SK-N-SH (cell line): Measurements from ENCODE around the gene CALCOCO2. TPM values are rescaled to one million over a fixed set of nuclear protein-coding genes. Genes with fewer than 3 reads are reported as not detected.

Experiments used
- polyA plus RNA-seq, 3 experiments: library from polyadenylated mRNA; depleted of rRNA; stranded (reverse); fragments of >200 nt; gene quantifications; 2 replicates each; pipeline ENCODE4 v1.2.3, GENCODE V29; 2012
- small RNA-seq, 7 experiments: library from RNA; depleted of rRNA; stranded (forward); fragments of <200 nt; gene quantifications; one replicate each; pipeline ENCODE3, GENCODE V24; 2012

CALCOCO2 gene
- polyA plus RNA-seq, 1 of the 3 experiments (the other 2 are of a cell fraction) = 49.9 TPM

Small RNAs within 50 kb of the gene (small RNA-seq; reads per million reads assigned to genes)
- gene AC068531.1 = 0 to 0.21 (median 0) reads per million in 7 experiments
- gene RF00263 = 0 reads per million in 7 experiments

Other genes starting within 250 kb of the CALCOCO2 start
- gene HOXB3, start 240.8 kb upstream of the CALCOCO2 start, polyA plus RNA-seq (2012; rRNA removed) = 0.10 and 0.46 TPM in 2 replicates
- gene HOXB5, start 237.3 kb upstream of the CALCOCO2 start, polyA plus RNA-seq (2012; rRNA removed) = not detected in 2 replicates
- not detected in 2 replicates for gene HOXB6, start 226.0 kb upstream of the CALCOCO2 start, polyA plus RNA-seq (2012; rRNA removed)
- gene HOXB7, start 220.0 kb upstream of the CALCOCO2 start, polyA plus RNA-seq (2012; rRNA removed) = not detected in 2 replicates
- gene HOXB8, start 215.7 kb upstream of the CALCOCO2 start, polyA plus RNA-seq (2012; rRNA removed) = not detected in 2 replicates
- not detected in 2 replicates for gene HOXB9, start 204.7 kb upstream of the CALCOCO2 start, polyA plus RNA-seq (2012; rRNA removed)
- gene PRAC1, start 108.5 kb upstream of the CALCOCO2 start, polyA plus RNA-seq (2012; rRNA removed) = not detected in 2 replicates
- gene PRAC2, start 107.8 kb upstream of the CALCOCO2 start, polyA plus RNA-seq (2012; rRNA removed) = not detected in 2 replicates
- not detected in 2 replicates for gene HOXB13, start 102.3 kb upstream of the CALCOCO2 start, polyA plus RNA-seq (2012; rRNA removed)
- gene TTLL6, start 13.8 kb upstream of the CALCOCO2 start, polyA plus RNA-seq (2012; rRNA removed) = 3.1 and 5.1 TPM in 2 replicates
- gene ATP5MC1, start 61.8 kb downstream of the CALCOCO2 start, polyA plus RNA-seq (2012; rRNA removed) = 382 and 684 TPM in 2 replicates
- 168 and 207 TPM in 2 replicates for gene UBE2Z, start 77.4 kb downstream of the CALCOCO2 start, polyA plus RNA-seq (2012; rRNA removed)
- 329 and 358 TPM in 2 replicates for gene SNF8, start 113.8 kb downstream of the CALCOCO2 start, polyA plus RNA-seq (2012; rRNA removed)
- gene GIP, start 137.6 kb downstream of the CALCOCO2 start, polyA plus RNA-seq (2012; rRNA removed) = 0.29 and 0.64 TPM in 2 replicates
- gene IGF2BP1, start 166.3 kb downstream of the CALCOCO2 start, polyA plus RNA-seq (2012; rRNA removed) = 0.02 and 0.05 TPM in 2 replicates